Progenitor cell of endocrine pancreas (in vitro differentiated cells): ENCODE data around the gene INHA. TPM values are rescaled to one million over a fixed set of nuclear protein-coding genes. Genes with fewer than 3 reads are reported as not detected.

ENCODE experiments used
- DNase-seq: peaks from one replicate; pipeline ENCODE4 v3.0.0; 2021; ENCODE audit warnings: low spot score; ENCODE audit not compliant: unreplicated experiment
- H3K27ac Mint-ChIP-seq: 2 replicates; pipeline ENCODE4 v1.8.0; 2021; ENCODE audit warnings: mild to moderate bottlenecking, moderate library complexity, mixed read lengths
- H3K27me3 Mint-ChIP-seq: 2 replicates; pipeline ENCODE4 v1.8.0; 2021; ENCODE audit warnings: mixed read lengths
- H3K36me3 Mint-ChIP-seq: 2 replicates; pipeline ENCODE4 v1.8.0; 2022; ENCODE audit warnings: mixed read lengths; ENCODE audit not compliant: insufficient read depth
- H3K4me1 Mint-ChIP-seq: 2 replicates; pipeline ENCODE4 v1.8.0; 2021; ENCODE audit warnings: low read depth, mixed read lengths
- H3K4me3 Mint-ChIP-seq: 2 replicates; pipeline ENCODE4 v1.8.0; 2021; ENCODE audit warnings: low read depth, mild to moderate bottlenecking, moderate library complexity, mixed read lengths
- H3K9me3 Mint-ChIP-seq: 2 replicates; pipeline ENCODE4 v1.8.0; 2021; ENCODE audit warnings: low read depth, mixed read lengths
- CTCF ChIP-seq: fragments of 200-600 bp; sonication (generic); IDR thresholded peaks from one replicate; pipeline ENCODE4 v1.5.0; 2021; ENCODE audit warnings: antibody characterized with exemption, mild to moderate bottlenecking; ENCODE audit not compliant: unreplicated experiment
- total RNA-seq: library from RNA; stranded (reverse); gene quantifications from 2 replicates; pipeline ENCODE4 v1.2.1, GENCODE V29; 2021

INHA gene
- total RNA-seq, 1 donor from 2014 or later, result 1.7 TPM

DNA sequence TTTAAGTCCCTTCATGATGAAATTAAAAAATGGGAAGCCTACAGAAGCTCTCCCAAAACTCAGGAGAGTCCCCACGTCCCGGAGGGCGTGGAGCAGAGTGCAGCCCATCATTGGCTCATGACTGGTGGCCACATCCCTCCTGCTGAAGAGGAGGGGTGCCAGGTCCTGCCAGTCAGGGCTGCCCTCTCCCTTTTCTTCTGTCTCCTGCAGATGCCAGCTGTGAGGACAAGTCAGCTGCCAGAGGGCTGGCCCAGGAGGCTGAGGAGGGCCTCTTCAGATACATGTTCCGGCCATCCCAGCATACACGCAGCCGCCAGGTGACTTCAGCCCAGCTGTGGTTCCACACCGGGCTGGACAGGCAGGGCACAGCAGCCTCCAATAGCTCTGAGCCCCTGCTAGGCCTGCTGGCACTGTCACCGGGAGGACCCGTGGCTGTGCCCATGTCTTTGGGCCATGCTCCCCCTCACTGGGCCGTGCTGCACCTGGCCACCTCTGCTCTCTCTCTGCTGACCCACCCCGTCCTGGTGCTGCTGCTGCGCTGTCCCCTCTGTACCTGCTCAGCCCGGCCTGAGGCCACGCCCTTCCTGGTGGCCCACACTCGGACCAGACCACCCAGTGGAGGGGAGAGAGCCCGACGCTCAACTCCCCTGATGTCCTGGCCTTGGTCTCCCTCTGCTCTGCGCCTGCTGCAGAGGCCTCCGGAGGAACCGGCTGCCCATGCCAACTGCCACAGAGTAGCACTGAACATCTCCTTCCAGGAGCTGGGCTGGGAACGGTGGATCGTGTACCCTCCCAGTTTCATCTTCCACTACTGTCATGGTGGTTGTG lies 2.6 kb downstream of the INHA start:
- no peak overlapping the region for H3K27ac Mint-ChIP-seq
- no peak for TF ChIP-seq CTCF
- peaks cover 37% of the 10 kb centered on the region for H3K4me1 Mint-ChIP-seq
- H3K27me3 Mint-ChIP-seq, result peaks cover 2% of the 10 kb centered on the region
- no peak overlapping the region for H3K4me3 Mint-ChIP-seq
- DNase-seq, result no peak
- H3K36me3 Mint-ChIP-seq, result peaks cover under 1% of the 10 kb centered on the region
- no peaks in the 10 kb centered on the region for H3K9me3 Mint-ChIP-seq

DNA sequence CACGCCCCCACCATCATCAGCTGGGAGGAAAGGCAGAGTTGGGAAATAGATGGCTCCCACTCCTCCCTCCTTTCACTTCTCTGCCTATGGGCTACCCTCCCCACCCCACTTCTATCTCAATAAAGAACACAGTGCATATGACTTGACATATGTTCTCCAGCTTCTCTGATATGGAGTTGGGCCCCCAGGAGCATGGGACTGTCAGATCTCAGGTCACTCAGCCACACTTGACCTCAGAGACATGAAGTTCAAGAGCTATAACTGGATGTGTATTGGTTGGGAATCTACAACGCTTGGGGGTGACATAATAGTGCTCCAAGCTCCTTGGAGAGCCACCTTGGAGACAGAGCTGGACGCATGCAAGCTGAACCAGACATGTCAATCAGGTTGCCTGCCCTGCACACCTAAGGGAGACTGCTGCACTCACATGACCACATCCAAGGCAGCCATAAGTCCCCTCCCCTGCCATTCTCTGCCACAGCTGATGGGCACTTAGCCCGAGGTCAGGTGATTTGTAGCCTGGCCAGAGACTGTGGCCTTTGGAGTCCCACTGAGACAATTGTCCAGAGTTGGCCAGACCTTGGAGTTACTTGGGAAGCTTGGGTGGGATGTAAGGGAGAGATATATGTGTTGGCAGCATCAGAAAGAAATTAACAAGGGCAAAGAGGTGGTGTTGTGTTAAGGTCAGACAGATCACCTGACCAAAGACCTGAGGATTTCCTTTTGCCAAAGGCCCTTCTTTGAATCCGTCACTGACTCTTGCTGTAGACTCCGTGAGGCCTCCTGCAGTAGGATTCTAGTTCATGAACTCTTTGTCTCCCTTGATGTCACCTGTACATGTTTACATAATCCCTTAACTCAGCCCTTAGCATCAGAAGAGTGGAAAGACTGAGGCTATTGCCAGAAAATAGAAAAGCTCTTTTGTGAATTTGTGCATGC lies 3.7 kb downstream of the INHA start:
- Mint-ChIP-seq H3K9me3 (no peaks in the 10 kb centered on the region), H3K36me3 (no peaks in the 10 kb centered on the region), H3K4me1 (peaks cover 37% of the 10 kb centered on the region), H3K27ac (peak overlapping the region; percentile 86), H3K4me3 (no peak overlapping the region), H3K27me3 (no peaks in the 10 kb centered on the region)
- no peak for TF ChIP-seq CTCF
- no peak for DNase-seq

DNA sequence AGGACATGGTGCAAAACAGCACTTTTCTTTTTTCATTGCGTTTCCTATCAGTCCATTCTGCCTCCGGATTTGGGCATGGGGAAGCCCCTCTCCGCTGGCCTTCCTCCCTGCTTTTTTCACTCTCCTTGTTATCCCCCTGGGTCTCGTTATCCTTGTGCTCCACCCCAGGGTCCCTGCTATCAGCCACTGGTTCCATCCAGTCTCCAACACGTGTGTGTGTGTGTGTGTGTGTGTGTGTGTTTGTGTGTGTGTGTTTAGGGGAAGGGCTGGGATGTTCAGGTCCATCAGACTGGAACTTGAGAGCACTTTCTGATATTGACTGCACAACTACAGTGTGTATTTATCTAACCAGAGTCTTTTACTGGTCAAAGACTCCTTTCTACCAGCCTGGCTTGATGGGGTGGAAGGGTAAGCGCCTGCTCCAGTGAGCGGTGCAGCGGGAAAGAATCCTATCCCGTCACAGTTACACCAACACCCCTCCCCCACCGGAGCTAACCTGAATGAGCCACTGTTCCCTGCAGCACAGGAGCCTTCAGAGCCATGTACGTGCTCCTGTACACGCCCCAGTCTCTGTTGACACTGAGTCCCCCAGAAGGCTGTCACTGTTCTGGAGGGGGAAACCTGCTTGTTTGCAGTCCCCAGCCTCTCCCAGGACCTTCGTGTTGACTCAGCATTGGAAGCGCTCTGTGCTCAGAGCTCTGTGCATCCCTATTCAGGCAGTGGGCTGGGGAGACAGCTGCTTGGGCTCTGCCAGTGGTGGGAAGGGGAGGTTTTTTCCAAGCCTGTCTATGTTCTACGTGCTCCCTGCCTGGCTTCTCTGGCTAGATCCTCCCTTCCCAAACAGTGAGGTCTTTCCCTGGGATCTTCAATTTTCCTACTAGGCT lies 4.6 kb downstream of the INHA start:
- Mint-ChIP-seq H3K9me3 (no peaks in the 10 kb centered on the region), H3K27me3 (no peaks in the 10 kb centered on the region), H3K36me3 (no peaks in the 10 kb centered on the region), H3K27ac (peak overlapping the region; percentile 86), H3K4me3 (peak overlapping the region; percentile 17), H3K4me1 (peaks cover 36% of the 10 kb centered on the region)
- no peak for TF ChIP-seq CTCF
- DNase-seq, result peak; percentile 61

DNA sequence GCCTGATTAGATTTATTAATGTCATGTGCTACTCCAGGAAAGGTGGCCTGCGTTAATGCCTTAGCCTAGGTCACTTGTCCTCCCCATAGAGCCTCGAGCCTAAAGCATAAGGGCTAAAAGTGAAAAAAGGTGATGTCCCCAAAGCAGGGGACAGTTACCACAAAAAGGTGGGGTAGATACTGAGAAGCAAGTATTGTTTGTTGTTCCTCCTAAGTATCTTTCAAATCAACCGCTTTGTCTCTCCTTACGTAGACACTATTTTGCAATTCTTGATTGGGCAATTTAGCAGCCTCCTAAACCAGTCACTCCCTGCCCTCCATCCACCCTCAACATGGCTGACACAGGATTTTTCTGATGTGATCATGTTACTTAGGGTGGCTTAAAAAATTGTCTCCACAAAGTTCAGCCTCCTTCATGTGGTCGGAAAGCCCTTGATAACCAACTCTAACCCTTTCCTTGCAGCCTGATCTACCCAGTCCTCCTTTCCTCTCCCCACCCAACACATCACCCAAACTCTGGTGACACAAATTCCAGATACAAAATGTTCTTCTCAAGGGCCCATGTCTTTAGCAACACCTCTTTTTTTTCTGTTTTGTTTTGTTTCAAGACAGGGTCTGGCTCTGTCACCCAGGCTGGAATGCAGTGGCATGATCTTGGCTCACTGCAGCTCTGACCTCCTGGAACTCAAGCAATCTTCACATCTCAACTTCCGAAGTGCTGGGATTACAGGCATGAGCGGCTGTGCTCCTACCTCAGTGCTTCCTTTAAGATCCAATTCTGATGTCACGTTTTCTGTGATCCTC lies 6.9 kb downstream of the INHA start:
- no peak for DNase-seq
- Mint-ChIP-seq H3K27ac (no peak overlapping the region), H3K9me3 (no peaks in the 10 kb centered on the region), H3K4me1 (peaks cover 31% of the 10 kb centered on the region), H3K27me3 (no peaks in the 10 kb centered on the region), H3K4me3 (no peak overlapping the region), H3K36me3 (no peaks in the 10 kb centered on the region)
- TF ChIP-seq CTCF, result no peak
